Muscle of arm (tissue), 14 donors: ENCODE data around the gene CDK17. TPM values are rescaled to one million over a fixed set of nuclear protein-coding genes. Genes with fewer than 3 reads are reported as not detected.
A peak's percentile ranks its signal among the peaks of the same experiment; 100 is the strongest.
"Not testable (repeated sequence)": the region's sequence is repeated elsewhere in the genome, so short reads cannot be mapped to it uniquely, and the experiment has no call there.

Experiments used
- DNase-seq: peaks from one replicate; pipeline ENCODE4 v3.0.0-alpha.2; 2013
- long read RNA-seq, 11 donors: transcript quantifications; one replicate each; lab custom pipeline, GENCODE V29; 2026
- polyA plus RNA-seq, 12 donors: library from polyadenylated mRNA; unstranded; fragments of 120-200 nt; gene quantifications; one replicate each; pipeline ENCODE4 v1.2.1, GENCODE V29; 2013; ENCODE audit not compliant: insufficient read length in 12 of 12

The CDK17 gene
- polyA plus RNA-seq: 10 to 100 TPM in 11 of 12 donors, not detected in 1; 24.3 to 41.6 (median 31.8) TPM
- long read RNA-seq, donor 1, partial matches to known transcripts: 5 of 6 reads
- long read RNA-seq, donor 1, other reads (novel, unspliced or antisense): 0 of 6 reads
- long read RNA-seq, donor 2, full-length matches to known transcripts: 9 of 9 reads
- long read RNA-seq, donor 2, partial matches to known transcripts: 0 of 9 reads
- long read RNA-seq, donor 2, other reads (novel, unspliced or antisense): 0 of 9 reads
- long read RNA-seq, donor 3: 0 reads
- long read RNA-seq, donor 4: 0 reads
- long read RNA-seq, donor 5: 0 reads
- long read RNA-seq, donor 6, full-length matches to known transcripts: 2 of 2 reads
- long read RNA-seq, donor 6, partial matches to known transcripts: 0 of 2 reads
- long read RNA-seq, donor 6, other reads (novel, unspliced or antisense): 0 of 2 reads
- long read RNA-seq, donor 7, partial matches to known transcripts: 0 of 1 reads
- long read RNA-seq, donor 7, other reads (novel, unspliced or antisense): 0 of 1 reads
- long read RNA-seq, donor 8, full-length matches to known transcripts: 6 of 6 reads
- long read RNA-seq, donor 8, partial matches to known transcripts: 0 of 6 reads
- long read RNA-seq, donor 8, other reads (novel, unspliced or antisense): 0 of 6 reads
- long read RNA-seq, donor 9: 0 reads
- long read RNA-seq, donor 10, full-length matches to known transcripts: 5 of 5 reads
- long read RNA-seq, donor 10, partial matches to known transcripts: 0 of 5 reads
- long read RNA-seq, donor 10, other reads (novel, unspliced or antisense): 0 of 5 reads
- long read RNA-seq, donor 11, full-length matches to known transcripts: 2 of 2 reads
- long read RNA-seq, donor 11, partial matches to known transcripts: 0 of 2 reads
- long read RNA-seq, donor 11, other reads (novel, unspliced or antisense): 0 of 2 reads

DNA sequence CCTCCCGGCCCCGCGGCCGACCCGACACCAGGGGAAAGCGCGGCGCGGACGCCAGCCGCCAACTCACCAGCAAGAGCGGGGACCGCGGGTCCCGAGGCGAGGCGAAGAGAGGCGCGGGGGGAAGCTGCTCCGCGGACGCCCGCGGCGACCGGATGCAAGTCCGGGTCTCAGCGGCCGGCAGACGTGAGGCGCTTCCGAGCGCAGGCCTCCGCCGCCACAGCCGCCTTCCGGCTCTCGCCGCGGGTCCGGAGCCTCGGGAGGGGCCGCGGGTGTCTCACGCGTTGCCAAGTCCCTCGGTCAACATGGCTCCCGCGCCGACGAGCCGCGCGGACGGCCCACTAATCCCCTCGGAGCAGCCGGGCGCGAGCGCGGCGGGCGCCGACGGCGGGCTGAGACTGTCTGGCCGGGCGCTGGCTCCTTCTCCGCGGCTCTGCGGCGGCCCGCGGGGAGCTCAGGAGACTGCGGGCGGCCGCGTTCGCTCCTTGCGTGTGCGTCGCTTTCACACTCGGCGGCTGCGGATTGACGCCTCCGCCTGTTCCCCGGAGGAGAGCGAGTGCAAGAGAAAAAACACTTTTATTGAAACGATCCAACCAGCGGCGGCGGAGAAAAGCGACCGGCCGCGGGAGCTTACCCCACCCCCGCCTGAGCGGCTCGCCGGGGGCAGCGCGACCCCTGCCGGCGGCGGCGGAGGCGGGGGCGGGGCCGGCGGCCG, at the start of gene CDK17:
Gene CDK17, minus strand, starts transcription at position 521 of the 712 bp plus-strand sequence. CDS start 65,603 bp downstream, outside the sequence.
- DNase-seq: peak; percentile 86

- DNase-seq: no peak
Measured at GRCh38 chr12:96448300-96448699, 48.1 kb upstream of the CDK17 start.

GRCh38 chr12:96447256-96447655, 47.0 kb upstream of the CDK17 start:
- DNase-seq: no peak

- DNase-seq: no peak
Measured at GRCh38 chr12:96445691-96446583, 45.7 kb upstream of the CDK17 start.

GRCh38 chr12:96444399-96444798, 44.2 kb upstream of the CDK17 start:
- no peak for DNase-seq

GRCh38 chr12:96442906-96443305, 42.7 kb upstream of the CDK17 start:
- DNase-seq: no peak

DNA sequence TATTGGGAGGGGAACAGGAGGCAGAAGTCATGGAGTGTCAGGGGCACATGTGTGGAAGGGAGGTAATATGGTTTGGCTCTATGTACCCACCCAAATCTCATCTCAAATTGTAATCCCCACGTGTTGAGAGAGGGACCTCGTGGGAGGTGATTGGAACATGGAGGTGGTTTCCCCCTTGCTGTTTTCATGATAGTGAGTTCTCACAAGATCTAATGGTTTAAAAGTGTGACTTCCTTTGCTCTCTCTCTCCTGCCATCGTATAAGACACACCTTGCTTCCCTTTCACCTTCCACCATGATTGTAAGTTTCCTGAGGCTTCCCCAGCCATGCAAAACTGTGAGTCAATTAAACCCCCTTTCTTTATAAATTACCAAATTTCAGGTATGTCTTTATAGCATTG, 41.6 kb upstream of the CDK17 start:
- no peak for DNase-seq

DNA sequence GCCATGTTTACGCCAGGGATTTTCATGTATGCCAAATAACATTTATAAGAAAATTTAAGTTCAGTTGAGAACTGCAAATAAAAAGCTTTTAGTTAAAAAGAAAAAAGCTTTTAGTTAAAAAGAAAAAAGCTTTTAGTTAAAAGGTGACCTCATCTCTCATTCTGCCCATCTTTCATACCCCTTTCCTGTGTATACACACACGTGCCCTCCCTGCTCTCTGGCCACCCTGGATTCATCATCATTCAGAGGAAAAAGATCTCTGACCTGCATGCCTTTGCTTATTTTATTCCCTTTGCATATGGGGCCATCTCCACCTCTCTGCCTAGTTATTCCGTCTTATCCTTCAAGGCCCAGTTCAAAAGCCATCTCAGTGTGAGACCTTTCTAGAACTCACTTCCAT, 38.1 kb upstream of the CDK17 start:
- no peak for DNase-seq

DNA sequence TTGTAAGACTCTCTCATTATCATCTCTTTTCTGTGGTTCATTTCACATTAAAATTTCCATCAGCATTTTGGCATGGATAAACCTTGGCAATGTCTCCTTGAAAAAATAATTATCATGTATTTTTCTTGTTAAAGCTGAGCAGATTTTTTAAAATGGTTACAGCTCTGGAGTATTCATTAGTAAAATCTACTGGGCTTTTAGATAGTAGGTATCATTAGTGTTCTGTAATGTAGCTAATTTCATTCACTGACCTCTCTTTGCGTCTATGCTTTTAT, 36.9 kb upstream of the CDK17 start:
- DNase-seq: no peak

GRCh38 chr12:96436366-96437170, 36.3 kb upstream of the CDK17 start:
- DNase-seq: no peak

GRCh38 chr12:96434107-96434506, 33.9 kb upstream of the CDK17 start:
- DNase-seq: no peak

GRCh38 chr12:96432496-96433321, 32.5 kb upstream of the CDK17 start:
- not testable (repeated sequence) for DNase-seq

DNA sequence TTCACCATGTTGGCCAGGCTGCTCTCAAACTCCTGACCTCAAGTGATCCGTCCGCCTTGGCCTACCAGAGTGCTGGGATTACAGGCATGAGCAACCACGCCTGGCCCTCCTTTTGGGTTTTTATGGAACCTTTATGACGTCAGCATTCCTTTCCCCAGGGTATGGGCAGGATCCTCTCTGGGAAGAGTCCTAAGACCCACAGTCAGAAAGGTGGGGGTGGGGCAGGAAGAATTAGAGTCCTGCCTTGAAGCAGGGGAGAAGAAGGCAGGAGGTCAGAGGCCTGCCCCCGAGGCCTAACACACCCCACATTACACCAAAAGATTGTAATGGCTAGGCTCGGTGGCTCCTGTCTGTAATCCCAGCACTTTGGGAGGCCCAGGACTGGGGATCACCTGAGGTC, 30.8 kb upstream of the CDK17 start:
- no peak for DNase-seq

DNA sequence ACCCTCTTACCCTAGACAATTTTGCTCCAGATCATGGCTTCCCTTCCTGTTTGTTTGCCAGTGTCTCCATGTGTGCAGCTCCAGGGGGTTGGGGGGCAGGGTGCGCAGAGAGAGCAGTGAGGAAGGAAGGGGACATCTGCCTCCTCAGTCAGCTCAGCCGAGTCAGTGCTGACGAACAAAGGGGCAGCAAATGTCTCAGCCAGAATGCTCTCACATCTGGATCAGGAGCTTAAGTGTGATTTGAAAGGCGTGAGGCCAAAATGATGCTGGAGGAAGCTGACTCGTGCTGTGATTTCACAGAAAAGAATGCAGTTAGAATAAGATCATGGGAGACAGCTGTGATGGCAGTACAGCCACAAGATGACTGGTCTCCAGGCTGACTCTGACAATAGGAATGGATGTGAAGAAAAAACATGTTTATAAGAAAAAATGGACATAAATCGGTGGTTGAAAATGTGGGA, 27.1 kb upstream of the CDK17 start:
- DNase-seq: peak; percentile 89

DNA sequence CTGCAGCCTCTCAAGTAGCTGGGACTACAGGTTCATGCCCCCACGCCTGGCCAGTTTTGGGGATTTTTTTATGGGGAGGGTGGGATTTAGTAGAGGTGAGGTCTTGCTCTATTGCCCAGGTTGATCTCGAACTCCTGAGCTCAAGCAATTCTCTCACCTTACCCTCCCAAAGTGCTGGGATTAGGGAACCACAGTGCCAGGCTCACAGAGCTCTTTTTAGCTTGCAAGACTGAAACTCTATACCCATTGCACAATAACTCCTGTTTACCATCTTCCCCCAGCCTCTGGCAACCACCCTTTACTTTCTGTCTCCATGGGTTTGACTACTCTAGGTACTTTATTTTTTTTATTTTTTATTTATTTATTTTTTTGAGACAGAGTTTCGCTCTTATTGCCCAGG, 25.7 kb upstream of the CDK17 start:
- DNase-seq: no peak

DNA sequence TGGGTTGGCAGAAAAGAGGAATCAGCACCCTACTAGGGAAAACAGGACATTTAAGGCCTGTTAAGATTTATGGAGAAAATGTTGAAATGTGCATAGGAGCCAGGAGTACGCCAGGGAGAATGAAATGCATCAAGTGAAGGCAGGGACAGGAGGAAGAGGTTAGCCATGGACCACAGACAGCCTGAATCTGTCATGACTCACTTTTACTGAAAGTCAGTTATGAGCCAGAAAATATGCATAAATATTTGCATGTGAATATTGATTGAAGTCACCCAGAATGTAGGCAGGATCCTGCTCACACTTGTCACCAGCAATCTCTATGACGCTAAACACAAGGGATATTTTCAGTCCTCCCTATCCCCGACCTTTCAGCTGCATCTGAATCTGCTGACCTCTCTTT, 25.1 kb upstream of the CDK17 start:
- DNase-seq: no peak

DNA sequence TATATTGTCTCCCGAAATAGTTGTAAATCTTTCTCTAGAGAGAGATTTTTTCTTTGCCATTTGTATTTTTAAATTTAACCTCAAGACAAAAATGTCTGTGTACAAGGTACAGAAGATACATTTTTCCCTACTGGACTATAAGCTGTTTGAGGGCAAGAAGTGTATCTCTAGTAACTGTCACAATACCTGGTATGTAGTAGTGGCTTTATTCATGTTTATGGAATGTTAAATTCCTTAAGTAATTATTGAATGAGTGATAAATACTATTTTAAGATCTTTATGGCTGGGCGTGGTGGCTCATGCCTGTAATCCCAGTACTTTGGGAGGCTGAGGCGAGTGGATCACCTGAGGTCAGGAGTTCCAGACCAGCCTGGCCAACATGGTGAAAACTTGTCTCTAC, 24.4 kb upstream of the CDK17 start:
- no peak for DNase-seq

GRCh38 chr12:96422192-96422591, 22.0 kb upstream of the CDK17 start:
- DNase-seq: no peak

DNA sequence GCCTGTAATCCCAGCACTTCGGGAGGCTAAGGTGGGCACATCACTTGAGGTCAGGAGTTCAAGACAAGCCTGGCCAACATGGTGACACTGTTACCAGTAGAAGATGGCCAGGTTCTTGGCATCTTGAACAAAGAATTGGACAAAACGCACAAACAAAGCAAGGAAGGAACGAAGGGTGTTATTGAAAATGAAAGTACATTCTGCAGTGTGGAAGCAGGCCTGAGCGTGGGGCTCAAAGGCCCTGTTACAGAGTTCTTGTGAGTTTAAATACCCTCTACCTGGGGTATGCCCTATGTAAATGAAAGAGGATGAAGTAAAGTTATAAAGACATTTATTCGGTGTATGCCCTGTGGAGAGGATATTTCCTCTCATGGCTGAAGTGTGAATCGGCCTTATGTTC, 20.8 kb upstream of the CDK17 start:
- DNase-seq: no peak
